PC-3 (cell line): Measurements from ENCODE around the gene CACNA1D.

Experiments used
- CTCF ChIP-seq: fragments of 300-600 bp; sonication (generic); conservative IDR thresholded peaks from 2 replicates; pipeline ENCODE4 v1.5.1; 2017; ENCODE audit warnings: antibody characterized with exemption, low read depth, mild to moderate bottlenecking, low read length
- EZH2 ChIP-seq: fragments of 300-600 bp; sonication (generic); IDR thresholded peaks from one replicate; pipeline ENCODE4 v1.6.1; 2017; ENCODE audit warnings: antibody characterized with exemption, mild to moderate bottlenecking, low read length; ENCODE audit not compliant: unreplicated experiment
- EZH2phosphoT487 ChIP-seq: fragments of 300-600 bp; sonication (generic); IDR thresholded peaks from 2 replicates; pipeline ENCODE4 v1.6.1; 2018; ENCODE audit warnings: mild to moderate bottlenecking, antibody characterized with exemption, low read length, borderline replicate concordance

- TF ChIP-seq CTCF (no peak), EZH2phosphoT487 (no peak), EZH2 (no peak)
Measured at GRCh38 chr3:53650424-53650823, 156.0 kb downstream of the CACNA1D start.
